IPS-18a (cell line): ENCODE results near the gene C4BPA.

Experiments
- H3K27ac ChIP-seq: one replicate; pipeline ENCODE4 v1.5.1; 2013; ENCODE audit warnings: low read length
- H3K27me3 ChIP-seq: one replicate; pipeline ENCODE4 v1.6.1; 2013; ENCODE audit warnings: mild to moderate bottlenecking, low read length; ENCODE audit not compliant: control insufficient read depth, insufficient read depth
- H3K36me3 ChIP-seq: one replicate; pipeline ENCODE4 v1.6.1; 2013; ENCODE audit warnings: low read depth, low read length; ENCODE audit not compliant: control insufficient read depth
- H3K4me1 ChIP-seq: one replicate; pipeline ENCODE4 v1.6.1; 2013; ENCODE audit warnings: low read depth, low read length; ENCODE audit not compliant: control insufficient read depth
- H3K4me3 ChIP-seq: one replicate; pipeline ENCODE4 v1.5.1; 2013; ENCODE audit warnings: low read length
- H3K9ac ChIP-seq: one replicate; pipeline ENCODE4 v1.6.1; 2013; ENCODE audit warnings: mild to moderate bottlenecking, low read length, moderate library complexity
- H3K9me3 ChIP-seq: one replicate; pipeline ENCODE4 v1.6.1; 2013; ENCODE audit warnings: low read depth, low read length; ENCODE audit not compliant: control insufficient read depth

Gene C4BPA

GRCh38 chr1:207128336-207128921 is 24.4 kb downstream of the C4BPA start:
- Histone ChIP-seq H3K36me3 (no peaks in the 10 kb centered on the region), H3K9ac (no peak overlapping the region), H3K27ac (no peak overlapping the region), H3K9me3 (no peaks in the 10 kb centered on the region), H3K27me3 (no peaks in the 10 kb centered on the region), H3K4me1 (no peaks in the 10 kb centered on the region), H3K4me3 (no peak overlapping the region)

DNA sequence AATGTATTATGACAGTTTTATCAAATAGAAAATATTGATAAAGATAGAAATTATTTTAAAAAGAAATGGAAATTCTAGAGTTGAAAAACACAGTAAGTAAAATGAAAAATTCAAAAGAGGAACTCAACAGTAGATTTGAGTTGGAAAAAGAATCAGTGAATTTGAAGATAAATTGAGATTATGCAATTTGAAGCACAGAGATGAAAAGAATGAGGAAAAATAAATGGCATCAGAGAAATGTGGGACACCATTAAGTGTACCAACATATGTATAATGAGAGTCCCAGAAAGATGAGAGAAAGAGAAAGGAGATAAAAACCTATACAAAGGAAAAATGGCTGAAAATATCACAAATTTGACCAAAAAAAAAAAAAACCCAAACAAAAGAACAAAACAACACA is 25.0 kb downstream of the C4BPA start:
- H3K27ac ChIP-seq: no peak overlapping the region
- no peaks in the 10 kb centered on the region for H3K4me1 ChIP-seq
- H3K4me3 ChIP-seq: no peak overlapping the region
- H3K9ac ChIP-seq: no peak overlapping the region
- no peaks in the 10 kb centered on the region for H3K27me3 ChIP-seq
- no peaks in the 10 kb centered on the region for H3K9me3 ChIP-seq
- H3K36me3 ChIP-seq: no peaks in the 10 kb centered on the region

- Histone ChIP-seq H3K9ac (no peak overlapping the region), H3K4me3 (no peak overlapping the region), H3K27ac (no peak overlapping the region), H3K4me1 (no peaks in the 10 kb centered on the region), H3K36me3 (no peaks in the 10 kb centered on the region), H3K27me3 (no peaks in the 10 kb centered on the region), H3K9me3 (no peaks in the 10 kb centered on the region)
Observed at GRCh38 chr1:207130252-207131036, 26.4 kb downstream of the C4BPA start.

DNA sequence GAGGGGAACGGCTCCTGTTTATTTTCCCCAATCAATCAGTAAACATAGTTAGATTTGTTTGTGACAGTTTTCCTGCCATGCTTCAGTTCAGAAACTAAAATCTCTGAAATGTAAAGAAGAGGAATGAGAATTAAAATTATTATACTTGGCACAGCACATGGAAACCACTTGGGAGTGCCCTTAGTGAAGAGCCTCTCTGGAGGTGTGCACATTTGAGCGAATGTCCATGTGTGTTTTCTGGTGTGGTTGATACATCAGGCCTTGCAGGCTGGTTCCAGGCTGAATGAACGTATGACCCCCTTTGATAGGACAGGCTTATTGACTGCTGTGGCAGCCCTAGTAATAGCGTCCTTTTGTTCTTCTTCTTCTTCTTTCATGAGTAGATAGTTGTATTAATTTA is 27.1 kb downstream of the C4BPA start:
- Histone ChIP-seq H3K27ac (no peak overlapping the region), H3K4me1 (no peaks in the 10 kb centered on the region), H3K9ac (no peak overlapping the region), H3K9me3 (no peaks in the 10 kb centered on the region), H3K4me3 (no peak overlapping the region), H3K36me3 (no peaks in the 10 kb centered on the region), H3K27me3 (no peaks in the 10 kb centered on the region)

DNA sequence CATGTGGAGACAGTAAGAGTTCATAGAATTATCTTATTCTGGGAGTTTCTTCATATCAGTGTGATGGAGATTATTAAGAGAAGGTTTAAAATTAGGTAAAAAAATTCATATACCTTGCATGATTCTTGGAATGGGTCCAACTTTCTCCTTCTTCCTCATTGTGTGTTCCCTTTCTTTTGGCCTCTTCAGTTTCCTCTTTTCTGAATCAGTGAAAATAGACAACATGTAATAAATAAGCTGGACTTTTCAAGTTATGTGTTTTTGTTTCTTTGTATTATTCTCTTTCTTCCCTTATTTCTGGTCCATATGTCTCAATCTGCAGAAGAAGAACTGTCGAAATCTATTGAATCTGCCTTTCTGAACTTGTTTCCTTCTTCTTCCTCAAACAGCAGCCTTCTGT is 30.5 kb downstream of the C4BPA start:
- Histone ChIP-seq H3K9me3 (no peaks in the 10 kb centered on the region), H3K27me3 (no peaks in the 10 kb centered on the region), H3K4me1 (no peaks in the 10 kb centered on the region), H3K36me3 (no peaks in the 10 kb centered on the region), H3K4me3 (no peak overlapping the region), H3K27ac (no peak overlapping the region), H3K9ac (no peak overlapping the region)

DNA sequence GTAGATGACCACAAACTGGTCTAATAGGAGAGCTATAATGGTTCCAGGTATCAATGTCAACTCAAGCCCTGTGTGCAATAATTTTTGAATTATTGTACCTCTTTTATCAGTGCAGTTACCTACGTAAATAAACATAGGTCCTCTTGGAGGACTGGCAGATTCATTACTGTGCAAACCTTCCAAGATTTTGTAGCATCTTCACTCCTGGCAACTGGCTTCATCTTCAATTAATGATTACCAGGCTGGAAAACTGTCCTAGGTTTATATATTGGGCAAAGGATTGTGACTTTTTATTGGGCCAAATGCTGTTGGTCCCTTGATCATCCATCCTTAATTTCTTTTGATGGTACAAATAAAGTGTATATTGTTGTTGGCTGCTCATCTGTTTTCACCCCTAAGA is 35.6 kb downstream of the C4BPA start:
- no peak overlapping the region for H3K27ac ChIP-seq
- H3K27me3 ChIP-seq: no peaks in the 10 kb centered on the region
- H3K36me3 ChIP-seq: no peaks in the 10 kb centered on the region
- H3K4me3 ChIP-seq: no peak overlapping the region
- H3K4me1 ChIP-seq: no peaks in the 10 kb centered on the region
- H3K9ac ChIP-seq: no peak overlapping the region
- H3K9me3 ChIP-seq: no peaks in the 10 kb centered on the region

DNA sequence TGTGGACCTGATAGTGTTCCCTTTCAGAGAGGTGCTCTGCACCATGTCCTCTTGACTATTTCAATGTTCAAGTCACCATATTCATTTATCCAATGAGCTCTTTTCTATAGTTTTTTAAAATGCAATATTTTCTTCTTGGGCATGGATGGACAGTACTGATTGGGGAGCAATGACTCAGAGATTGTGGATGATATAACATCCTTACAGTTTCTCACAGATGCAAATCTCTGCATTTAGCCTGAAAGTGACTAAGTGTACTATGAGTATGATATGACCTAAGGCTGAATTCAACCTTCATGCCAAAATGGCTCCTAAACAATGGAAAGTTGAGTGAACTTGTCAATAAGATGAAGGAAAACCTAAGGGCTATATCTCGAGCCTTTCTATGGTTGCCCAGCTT is 36.5 kb downstream of the C4BPA start:
- no peak overlapping the region for H3K4me3 ChIP-seq
- no peaks in the 10 kb centered on the region for H3K4me1 ChIP-seq
- no peaks in the 10 kb centered on the region for H3K27me3 ChIP-seq
- no peak overlapping the region for H3K27ac ChIP-seq
- H3K36me3 ChIP-seq: no peaks in the 10 kb centered on the region
- H3K9ac ChIP-seq: no peak overlapping the region
- no peaks in the 10 kb centered on the region for H3K9me3 ChIP-seq

GRCh38 chr1:207145401-207146058 is 41.5 kb downstream of the C4BPA start:
- no peak overlapping the region for H3K4me3 ChIP-seq
- H3K4me1 ChIP-seq: no peaks in the 10 kb centered on the region
- no peak overlapping the region for H3K9ac ChIP-seq
- H3K36me3 ChIP-seq: no peaks in the 10 kb centered on the region
- no peak overlapping the region for H3K27ac ChIP-seq
- no peaks in the 10 kb centered on the region for H3K27me3 ChIP-seq
- H3K9me3 ChIP-seq: no peaks in the 10 kb centered on the region

GRCh38 chr1:207151920-207152319 is 47.9 kb downstream of the C4BPA start:
- no peaks in the 10 kb centered on the region for H3K4me1 ChIP-seq
- H3K9me3 ChIP-seq: no peaks in the 10 kb centered on the region
- H3K4me3 ChIP-seq: no peak overlapping the region
- no peak overlapping the region for H3K9ac ChIP-seq
- no peaks in the 10 kb centered on the region for H3K27me3 ChIP-seq
- H3K27ac ChIP-seq: no peak overlapping the region
- no peaks in the 10 kb centered on the region for H3K36me3 ChIP-seq

DNA sequence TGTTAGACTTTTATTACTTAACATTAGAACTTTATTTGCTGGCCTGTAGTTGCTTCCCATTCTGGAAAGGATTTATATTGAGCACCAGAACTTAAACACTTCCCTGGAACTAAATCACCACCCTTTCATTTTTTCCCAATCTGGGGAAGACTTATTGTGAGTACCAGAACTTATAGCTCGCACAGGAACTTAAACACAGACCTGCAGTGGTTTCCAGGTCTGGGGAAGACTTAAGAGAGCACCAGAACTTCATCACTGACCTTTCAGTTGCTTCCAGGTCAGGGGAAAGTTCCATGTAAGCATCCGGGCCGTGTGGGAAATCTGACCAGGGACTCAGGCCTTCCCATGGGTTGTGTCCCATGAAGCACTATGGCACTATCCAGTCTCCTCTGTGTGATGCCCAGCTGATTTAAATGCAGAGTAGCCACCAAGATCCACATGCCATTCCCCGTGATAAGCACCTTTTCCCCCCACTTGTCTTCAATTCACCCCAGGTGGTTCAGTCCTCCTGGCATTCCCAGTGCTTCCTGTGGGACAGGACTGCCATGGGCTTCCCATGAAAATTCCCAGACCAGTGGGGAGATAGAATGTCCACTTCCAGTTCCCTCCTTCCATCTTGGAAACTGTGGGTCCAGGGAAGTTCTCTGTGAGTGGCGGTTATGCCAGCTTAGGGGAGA is 48.9 kb downstream of the C4BPA start:
- H3K27ac ChIP-seq: no peak overlapping the region

GRCh38 chr1:207155028-207155427 is 51.0 kb downstream of the C4BPA start:
- H3K27ac ChIP-seq: no peak overlapping the region
- H3K27me3 ChIP-seq: no peaks in the 10 kb centered on the region
- no peak overlapping the region for H3K4me3 ChIP-seq
- H3K9me3 ChIP-seq: no peaks in the 10 kb centered on the region
- no peak overlapping the region for H3K9ac ChIP-seq
- H3K4me1 ChIP-seq: no peaks in the 10 kb centered on the region
- H3K36me3 ChIP-seq: no peaks in the 10 kb centered on the region

More for the DNA sequence above, 48.9 kb downstream of the C4BPA start:
- Histone ChIP-seq H3K9ac (no peak overlapping the region), H3K4me3 (no peak overlapping the region), H3K27me3 (no peaks in the 10 kb centered on the region), H3K36me3 (no peaks in the 10 kb centered on the region), H3K9me3 (no peaks in the 10 kb centered on the region), H3K4me1 (no peaks in the 10 kb centered on the region)
